SU-DHL-6 (cell line): ENCODE results near the gene VAPB.

Source experiments
- H2AFZ ChIP-seq: fragments of 200-600 bp; sonication (generic); 2 replicates; pipeline ENCODE4 v1.6.1; 2014; ENCODE audit warnings: low read depth, mild to moderate bottlenecking, moderate library complexity, mixed read lengths, antibody characterized with exemption, low read length; ENCODE audit not compliant: severe bottlenecking
- H3F3A ChIP-seq: fragments of 200-600 bp; shearing (Covaris generic); 2 replicates; pipeline ENCODE4 v1.6.0; 2016; ENCODE audit warnings: antibody characterized with exemption, mild to moderate bottlenecking; ENCODE audit not compliant: insufficient read depth
- H3K27ac ChIP-seq: fragments of 200-600 bp; sonication (generic); 2 replicates; pipeline ENCODE4 v1.5.1; 2016; ENCODE audit warnings: low read depth, mild to moderate bottlenecking, low read length, moderate library complexity, mixed read lengths
- H3K27me3 ChIP-seq: fragments of 200-600 bp; sonication (generic), shearing (Covaris generic); 2 replicates; pipeline ENCODE4 v1.6.0; 2014; ENCODE audit warnings: mild to moderate bottlenecking, low read length
- H3K36me3 ChIP-seq: fragments of 200-600 bp; sonication (generic); 2 replicates; pipeline ENCODE4 v1.6.1; 2014; ENCODE audit warnings: mild to moderate bottlenecking, low read length, mixed read lengths
- H3K4me2 ChIP-seq: fragments of 300-600, 200-600 bp; shearing (Covaris generic), sonication (generic); 2 replicates; pipeline ENCODE4 v1.6.0; 2014; ENCODE audit warnings: low read length, low read depth, mild to moderate bottlenecking; ENCODE audit not compliant: poor library complexity, severe bottlenecking
- H3K4me3 ChIP-seq: fragments of 200-600 bp; sonication (generic); 2 replicates; pipeline ENCODE4 v1.5.1; 2014; ENCODE audit warnings: antibody characterized with exemption, low read length, mild to moderate bottlenecking, mixed read lengths; ENCODE audit not compliant: insufficient read depth, poor library complexity, severe bottlenecking
- H3K79me2 ChIP-seq: fragments of 200-600 bp; sonication (generic); 2 replicates; pipeline ENCODE4 v1.6.1; 2014; ENCODE audit warnings: mild to moderate bottlenecking, low read length, moderate library complexity; ENCODE audit not compliant: insufficient read depth
- H3K9ac ChIP-seq: fragments of 200-600 bp; sonication (generic); 2 replicates; pipeline ENCODE4 v1.7.0; 2014; ENCODE audit warnings: mild to moderate bottlenecking, low read length
- H3K9me2 ChIP-seq: fragments of 200-600 bp; sonication (generic); replicated peaks from 2 replicates; pipeline ENCODE4 v1.6.1; 2014; ENCODE audit warnings: low read length; ENCODE audit not compliant: insufficient read depth
- H3K9me3 ChIP-seq: fragments of 200-600 bp; sonication (generic); 2 replicates; pipeline ENCODE4 v1.6.1; 2014; ENCODE audit warnings: low read length, mixed read lengths; ENCODE audit not compliant: insufficient read depth
- H4K20me1 ChIP-seq: fragments of 200-600 bp; sonication (generic); 2 replicates; pipeline ENCODE4 v1.6.1; 2014; ENCODE audit warnings: low read depth, mild to moderate bottlenecking, antibody characterized with exemption, low read length, moderate library complexity, mixed read lengths
- EZH2phosphoT487 ChIP-seq: fragments of 200-600 bp; sonication (generic), shearing (Covaris generic); conservative IDR thresholded peaks from 2 replicates; pipeline ENCODE4 v1.6.1; 2018; ENCODE audit warnings: mild to moderate bottlenecking, antibody characterized with exemption, low read length, moderate library complexity, mixed read lengths
- TF ChIP-seq, protein P1 (sequence below): fragments of 200-600 bp; sonication (generic); IDR thresholded peaks from one replicate; pipeline ENCODE4 v1.5.1; 2017; ENCODE audit warnings: antibody characterized with exemption, mild to moderate bottlenecking, low read length, moderate library complexity; ENCODE audit not compliant: insufficient read depth, poor library complexity, severe bottlenecking

VAPB gene

GRCh38 chr20:58478141-58478805, 89.2 kb downstream of the VAPB start:
- TF ChIP-seq EZH2phosphoT487 = no peak
- TF ChIP-seq, protein P1, sequence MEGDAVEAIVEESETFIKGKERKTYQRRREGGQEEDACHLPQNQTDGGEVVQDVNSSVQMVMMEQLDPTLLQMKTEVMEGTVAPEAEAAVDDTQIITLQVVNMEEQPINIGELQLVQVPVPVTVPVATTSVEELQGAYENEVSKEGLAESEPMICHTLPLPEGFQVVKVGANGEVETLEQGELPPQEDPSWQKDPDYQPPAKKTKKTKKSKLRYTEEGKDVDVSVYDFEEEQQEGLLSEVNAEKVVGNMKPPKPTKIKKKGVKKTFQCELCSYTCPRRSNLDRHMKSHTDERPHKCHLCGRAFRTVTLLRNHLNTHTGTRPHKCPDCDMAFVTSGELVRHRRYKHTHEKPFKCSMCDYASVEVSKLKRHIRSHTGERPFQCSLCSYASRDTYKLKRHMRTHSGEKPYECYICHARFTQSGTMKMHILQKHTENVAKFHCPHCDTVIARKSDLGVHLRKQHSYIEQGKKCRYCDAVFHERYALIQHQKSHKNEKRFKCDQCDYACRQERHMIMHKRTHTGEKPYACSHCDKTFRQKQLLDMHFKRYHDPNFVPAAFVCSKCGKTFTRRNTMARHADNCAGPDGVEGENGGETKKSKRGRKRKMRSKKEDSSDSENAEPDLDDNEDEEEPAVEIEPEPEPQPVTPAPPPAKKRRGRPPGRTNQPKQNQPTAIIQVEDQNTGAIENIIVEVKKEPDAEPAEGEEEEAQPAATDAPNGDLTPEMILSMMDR = no peak
- Histone ChIP-seq H3K27me3 (no peaks in the 10 kb centered on the region), H3K79me2 (no peaks in the 10 kb centered on the region), H3K27ac (no peak overlapping the region), H3K9me3 (no peaks in the 10 kb centered on the region), H4K20me1 (no peaks in the 10 kb centered on the region), H2AFZ (no peak overlapping the region), H3K4me2 (no peak overlapping the region), H3K9me2 (no peaks in the 10 kb centered on the region), H3K36me3 (no peaks in the 10 kb centered on the region), H3K9ac (no peak overlapping the region), H3F3A (no peaks in the 10 kb centered on the region), H3K4me3 (no peak overlapping the region)

GRCh38 chr20:58479726-58480440, 90.9 kb downstream of the VAPB start:
- no peak overlapping the region for H3K9ac ChIP-seq
- H3F3A ChIP-seq = no peaks in the 10 kb centered on the region
- H3K4me3 ChIP-seq = no peak overlapping the region
- no peak overlapping the region for H2AFZ ChIP-seq
- no peaks in the 10 kb centered on the region for H3K9me2 ChIP-seq
- no peaks in the 10 kb centered on the region for H3K36me3 ChIP-seq
- TF ChIP-seq, protein P1 = no peak
- no peak for TF ChIP-seq EZH2phosphoT487
- H3K27me3 ChIP-seq = no peaks in the 10 kb centered on the region
- no peak overlapping the region for H3K4me2 ChIP-seq
- H3K9me3 ChIP-seq = no peaks in the 10 kb centered on the region
- H3K27ac ChIP-seq = no peak overlapping the region
- no peaks in the 10 kb centered on the region for H3K79me2 ChIP-seq
- no peaks in the 10 kb centered on the region for H4K20me1 ChIP-seq

GRCh38 chr20:58480551-58481336, 91.7 kb downstream of the VAPB start:
- TF ChIP-seq EZH2phosphoT487 = no peak
- TF ChIP-seq, protein P1 = no peak
- no peak overlapping the region for H3K9ac ChIP-seq
- no peak overlapping the region for H3K4me2 ChIP-seq
- H3K27me3 ChIP-seq = no peaks in the 10 kb centered on the region
- H3K27ac ChIP-seq = no peak overlapping the region
- H4K20me1 ChIP-seq = no peaks in the 10 kb centered on the region
- no peak overlapping the region for H2AFZ ChIP-seq
- no peaks in the 10 kb centered on the region for H3F3A ChIP-seq
- peaks cover 2% of the 10 kb centered on the region; the same call in 1 of the 2 replicates for H3K9me3 ChIP-seq
- H3K4me3 ChIP-seq = no peak overlapping the region
- no peaks in the 10 kb centered on the region for H3K79me2 ChIP-seq
- no peaks in the 10 kb centered on the region for H3K36me3 ChIP-seq
- H3K9me2 ChIP-seq = no peaks in the 10 kb centered on the region
